NCI-H748 (cell line): ENCODE measurements around the gene CCDC71L.

Experiments used
- DNase-seq: peaks from one replicate; lab custom pipeline; 2025; ENCODE audit not compliant: unreplicated experiment; lab: John Stamatoyannopoulos, UW

Gene CCDC71L

DNA sequence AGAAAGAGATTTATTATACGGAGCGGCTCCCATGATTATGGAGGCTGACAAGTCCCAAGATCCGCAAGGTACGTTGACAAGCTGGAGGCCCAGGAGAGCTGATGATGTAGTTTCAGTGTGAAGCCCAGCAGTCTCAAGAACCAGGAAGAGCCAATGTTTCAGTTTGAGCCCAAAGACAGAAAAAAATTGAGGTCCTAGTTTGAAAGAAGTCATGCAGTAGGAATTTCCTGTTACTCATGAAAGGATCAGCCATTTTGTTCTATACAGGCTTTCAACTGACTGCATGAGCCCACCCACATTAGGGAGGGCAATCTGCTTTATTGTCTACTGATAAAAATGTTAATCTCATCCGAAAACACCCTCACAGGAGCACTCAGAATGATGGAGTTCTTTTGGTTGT, 51.5 kb downstream of the CCDC71L start:
- DNase-seq: no peak

DNA sequence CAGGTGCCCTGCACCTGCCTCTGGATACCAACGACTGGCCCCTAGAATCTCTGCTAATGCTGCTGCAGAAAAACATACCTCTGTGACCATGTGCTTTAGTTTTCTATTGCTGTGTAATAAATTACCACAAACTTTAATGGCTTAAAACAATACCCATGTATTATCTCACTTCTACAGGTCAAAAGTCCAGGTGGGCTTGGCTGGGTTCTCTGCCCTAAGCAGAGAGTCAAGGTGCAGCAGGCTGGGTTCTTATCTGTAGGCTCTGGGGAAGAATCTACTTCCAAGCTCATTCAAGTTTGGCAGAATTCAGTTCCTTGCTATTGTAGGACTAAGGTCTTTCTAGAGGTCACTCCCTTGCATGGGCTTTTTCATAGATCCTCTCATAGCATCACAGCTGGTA, 52.3 kb downstream of the CCDC71L start:
- no peak for DNase-seq
